Measurements from ENCODE around the gene ARMC12.

DNA sequence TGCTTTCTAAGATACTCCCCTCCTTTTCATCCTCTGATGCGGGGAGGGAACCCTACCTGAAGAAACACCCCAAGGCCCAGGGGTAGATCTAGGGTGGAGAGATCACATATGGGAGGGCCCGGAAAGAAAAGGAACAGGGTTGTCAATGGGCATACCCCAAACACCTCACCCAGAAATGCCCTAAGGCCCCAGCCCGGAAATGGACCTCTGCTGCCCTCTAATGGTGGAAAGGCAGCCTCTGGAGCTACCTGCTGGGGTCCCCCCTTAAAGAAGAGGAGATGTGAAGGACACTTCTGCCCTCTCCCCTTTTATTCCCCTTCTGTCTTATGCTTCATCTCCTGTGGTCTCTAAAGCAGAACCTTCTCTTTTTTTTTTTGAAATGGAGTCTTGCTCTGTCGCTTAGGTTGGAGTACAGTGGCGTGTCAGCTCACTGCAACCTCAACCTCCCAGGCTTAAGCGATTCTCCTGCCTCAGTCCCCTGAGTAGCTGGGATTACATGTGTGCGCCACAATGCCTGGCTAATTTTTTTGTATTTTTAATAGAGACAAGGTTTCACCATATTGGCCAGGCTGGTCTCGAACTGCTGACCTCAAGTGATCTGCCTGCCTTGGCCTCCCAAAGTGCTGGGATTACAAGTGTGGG is 458 bp upstream of the ARMC12 start:
- TF ChIP-seq, protein P1, sequence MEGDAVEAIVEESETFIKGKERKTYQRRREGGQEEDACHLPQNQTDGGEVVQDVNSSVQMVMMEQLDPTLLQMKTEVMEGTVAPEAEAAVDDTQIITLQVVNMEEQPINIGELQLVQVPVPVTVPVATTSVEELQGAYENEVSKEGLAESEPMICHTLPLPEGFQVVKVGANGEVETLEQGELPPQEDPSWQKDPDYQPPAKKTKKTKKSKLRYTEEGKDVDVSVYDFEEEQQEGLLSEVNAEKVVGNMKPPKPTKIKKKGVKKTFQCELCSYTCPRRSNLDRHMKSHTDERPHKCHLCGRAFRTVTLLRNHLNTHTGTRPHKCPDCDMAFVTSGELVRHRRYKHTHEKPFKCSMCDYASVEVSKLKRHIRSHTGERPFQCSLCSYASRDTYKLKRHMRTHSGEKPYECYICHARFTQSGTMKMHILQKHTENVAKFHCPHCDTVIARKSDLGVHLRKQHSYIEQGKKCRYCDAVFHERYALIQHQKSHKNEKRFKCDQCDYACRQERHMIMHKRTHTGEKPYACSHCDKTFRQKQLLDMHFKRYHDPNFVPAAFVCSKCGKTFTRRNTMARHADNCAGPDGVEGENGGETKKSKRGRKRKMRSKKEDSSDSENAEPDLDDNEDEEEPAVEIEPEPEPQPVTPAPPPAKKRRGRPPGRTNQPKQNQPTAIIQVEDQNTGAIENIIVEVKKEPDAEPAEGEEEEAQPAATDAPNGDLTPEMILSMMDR (IDR thresholded peaks at IDR 0.05 in 4 of 5, conservative IDR thresholded peaks at IDR 0.05 in 1 of 5) = peak; percentile 79 to 95 (median 90)
- TF ChIP-seq POLR2A (IDR thresholded peaks at IDR 0.05) = no peak

Measured in gastrocnemius medialis (tissue), 4 donors.